PFSK-1 (cell line): Measurements from ENCODE around the gene SLC17A9.

Source experiments
- FOXP2 ChIP-seq: optimal IDR thresholded peaks from 2 replicates; pipeline ENCODE3; 2011; ENCODE audit warnings: borderline replicate concordance, control low read depth, inconsistent platforms; ENCODE audit not compliant: insufficient read depth; ENCODE audit errors: extremely low read length, extremely low read depth
- POLR2AphosphoS5 ChIP-seq: IDR thresholded peaks from 2 replicates; pipeline ENCODE4 v1.6.1; 2012; ENCODE audit warnings: low read depth, mild to moderate bottlenecking, control low read depth, low read length, moderate library complexity
- SIN3A ChIP-seq: IDR thresholded peaks from 2 replicates; pipeline ENCODE4 v1.6.1; 2012; ENCODE audit warnings: mild to moderate bottlenecking, low read length, moderate library complexity, borderline replicate concordance; ENCODE audit not compliant: insufficient read depth
- TAF1 ChIP-seq: IDR thresholded peaks from 2 replicates; pipeline ENCODE4 v1.6.1; 2012; ENCODE audit warnings: low read length, control low read depth, borderline replicate concordance; ENCODE audit not compliant: insufficient read depth

GRCh38 chr20:62923669-62924441, 28.7 kb upstream of the SLC17A9 start:
- TF ChIP-seq POLR2AphosphoS5 (no peak), TAF1 (no peak), FOXP2 (no peak), SIN3A (no peak)
